GM19043 (cell line): ENCODE data around the gene PPM1E.
"Not testable (repeated sequence)": the region's sequence is repeated elsewhere in the genome, so short reads cannot be mapped to it uniquely, and the experiment has no call there.

Source experiments
- ATAC-seq: cut with Tn5 transposase; IDR thresholded peaks from one replicate; pipeline ENCODE4 v1.9.1; 2021; ENCODE audit warnings: low read depth; ENCODE audit not compliant: unreplicated experiment

Gene PPM1E

DNA sequence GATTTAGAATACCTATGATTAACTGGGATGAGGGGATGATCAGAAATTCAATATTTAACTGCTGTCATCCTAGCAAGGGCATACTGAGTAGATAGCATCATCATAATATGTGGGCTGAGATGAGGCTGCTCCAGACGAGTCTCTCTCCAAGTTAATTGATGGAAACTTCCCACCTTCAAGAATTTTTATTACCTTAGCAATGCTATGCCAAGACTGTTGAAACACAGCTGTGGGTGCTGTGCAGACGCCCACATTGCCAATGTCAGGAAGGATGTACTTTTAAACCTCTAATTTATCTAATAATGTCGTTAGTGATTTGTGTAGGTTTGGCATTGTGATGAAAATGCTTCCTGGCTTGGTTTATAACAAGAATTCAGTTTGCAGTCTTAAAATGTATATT lies 180.6 kb downstream of the PPM1E start:
- ATAC-seq: no peak

GRCh38 chr17:58944166-58944565 lies 188.5 kb downstream of the PPM1E start:
- no peak for ATAC-seq

DNA sequence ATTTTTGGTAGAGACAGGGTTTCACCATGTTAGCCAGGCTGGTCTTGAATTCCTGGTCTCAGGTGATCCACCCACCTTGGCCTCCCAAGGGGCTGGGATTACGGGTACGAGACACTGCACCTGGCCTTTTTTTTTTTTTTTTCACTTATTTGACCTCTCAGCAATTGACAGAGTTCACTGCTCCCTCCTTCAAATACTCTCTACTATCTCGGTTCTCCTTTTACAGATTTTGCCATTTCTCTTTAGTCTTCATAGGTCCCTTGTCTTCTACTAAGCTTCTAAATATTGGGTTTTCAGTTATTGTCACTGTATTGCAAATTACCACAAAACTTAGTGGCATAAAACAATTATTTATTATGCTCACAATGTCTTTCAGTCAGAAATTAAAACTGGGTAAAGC lies 191.8 kb downstream of the PPM1E start:
- ATAC-seq: no peak

DNA sequence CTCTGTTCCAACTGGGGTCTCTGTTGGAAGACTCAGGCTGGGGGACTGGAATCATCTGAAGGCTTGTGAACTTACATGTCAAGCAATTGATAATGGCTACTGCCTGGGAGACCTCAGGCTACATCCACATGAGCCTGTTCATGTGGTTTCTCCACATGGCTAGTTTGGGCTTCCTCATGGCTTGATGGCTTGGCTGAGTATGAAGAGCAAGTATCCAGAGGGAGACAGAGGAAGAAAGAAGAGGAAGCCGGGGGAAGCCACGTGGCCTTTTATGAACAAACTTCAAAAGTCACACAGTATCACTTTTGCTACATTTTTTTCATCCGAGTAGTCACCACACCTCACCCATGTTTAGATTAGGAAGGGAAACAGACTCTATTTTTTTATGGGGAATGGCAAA lies 192.2 kb downstream of the PPM1E start:
- no peak for ATAC-seq

DNA sequence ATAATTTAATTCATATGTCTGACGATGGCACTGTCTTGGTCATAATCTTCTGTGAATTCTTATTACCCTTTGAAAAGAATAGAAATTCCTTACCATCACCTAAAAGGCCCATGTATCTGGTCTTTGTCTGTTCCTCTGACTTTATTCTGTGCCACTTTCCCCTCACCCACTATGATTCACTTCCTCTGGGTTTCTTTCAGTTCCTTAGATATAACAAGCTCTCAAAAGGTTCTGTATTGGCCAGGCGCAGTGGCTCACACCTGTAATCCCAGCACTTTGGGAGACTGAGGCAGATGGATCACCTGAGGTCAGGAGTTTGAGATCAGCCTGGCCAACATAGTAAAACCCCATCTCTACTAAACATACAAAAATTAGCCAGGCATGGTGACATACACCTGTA lies 198.7 kb downstream of the PPM1E start:
- not testable (repeated sequence) for ATAC-seq

DNA sequence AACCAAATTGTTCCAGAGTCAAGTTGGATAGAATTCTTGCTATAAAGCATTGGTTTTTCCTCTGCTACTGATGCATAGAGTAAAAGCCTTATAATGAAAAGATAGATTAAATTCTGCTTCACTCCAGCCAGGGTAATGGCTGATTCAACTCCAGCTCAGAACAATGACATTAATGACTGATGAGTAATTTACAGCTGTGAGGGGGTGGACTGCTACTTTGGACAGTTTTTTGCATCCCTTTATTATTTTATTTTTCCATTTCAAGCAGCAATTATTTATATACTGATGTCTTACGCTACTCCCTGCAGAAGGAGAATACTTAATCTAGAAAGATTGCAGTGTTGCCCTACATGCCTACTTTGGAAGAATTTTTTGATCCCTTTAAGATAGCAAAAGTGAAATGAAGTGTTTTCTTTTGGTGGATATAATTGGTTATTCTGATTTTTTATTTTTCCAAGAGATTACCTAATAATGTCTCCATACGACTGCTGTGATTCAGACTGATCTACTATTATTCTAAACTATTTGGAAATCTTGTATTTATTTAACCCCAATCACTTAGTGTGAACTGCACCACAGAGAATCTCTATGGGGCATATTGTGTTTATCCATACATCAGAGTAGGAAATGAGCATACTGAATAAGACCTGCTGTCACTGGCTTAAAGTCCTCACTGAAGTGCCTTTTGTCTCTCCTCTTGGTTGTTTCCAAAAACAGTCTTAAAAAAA lies 201.5 kb downstream of the PPM1E start:
- ATAC-seq: no peak

DNA sequence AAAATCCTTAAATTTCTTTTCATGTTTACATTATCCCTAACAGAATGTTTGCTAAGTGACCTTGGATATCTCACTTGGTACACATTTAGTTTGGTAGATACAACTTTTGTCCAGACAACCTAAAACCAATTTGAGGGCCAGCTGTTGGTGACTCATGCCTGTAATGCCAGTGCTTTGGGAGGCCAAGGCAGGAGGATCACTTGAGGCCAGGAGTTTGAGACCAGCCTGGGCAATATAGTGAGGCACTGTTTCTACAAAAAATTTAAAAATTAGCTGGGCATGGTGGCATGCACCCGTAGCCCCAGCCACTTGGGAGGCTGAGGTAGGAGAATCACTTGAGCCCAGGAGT lies 202.0 kb downstream of the PPM1E start:
- ATAC-seq: not testable (repeated sequence)

DNA sequence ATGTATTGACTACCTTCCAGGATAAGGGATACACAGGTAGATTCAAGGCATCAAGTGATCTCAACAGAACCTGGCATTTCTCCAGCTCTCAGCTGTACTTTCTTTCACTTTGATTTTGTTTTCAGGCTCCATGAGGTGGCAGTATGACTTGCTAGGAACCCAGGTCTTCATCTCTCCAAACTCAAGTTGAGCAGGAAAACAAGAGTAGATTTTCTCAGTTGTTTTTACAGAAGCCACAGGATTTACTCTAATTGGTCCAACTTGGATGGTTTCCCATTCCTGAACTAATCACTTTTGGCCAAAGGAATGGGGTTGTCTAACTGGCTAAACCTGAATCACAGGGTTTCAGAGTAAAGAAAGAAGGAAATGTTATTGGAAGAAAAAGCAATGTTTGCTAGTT lies 204.4 kb downstream of the PPM1E start:
- no peak for ATAC-seq

GRCh38 chr17:58965221-58965620 lies 209.6 kb downstream of the PPM1E start:
- ATAC-seq: no peak

DNA sequence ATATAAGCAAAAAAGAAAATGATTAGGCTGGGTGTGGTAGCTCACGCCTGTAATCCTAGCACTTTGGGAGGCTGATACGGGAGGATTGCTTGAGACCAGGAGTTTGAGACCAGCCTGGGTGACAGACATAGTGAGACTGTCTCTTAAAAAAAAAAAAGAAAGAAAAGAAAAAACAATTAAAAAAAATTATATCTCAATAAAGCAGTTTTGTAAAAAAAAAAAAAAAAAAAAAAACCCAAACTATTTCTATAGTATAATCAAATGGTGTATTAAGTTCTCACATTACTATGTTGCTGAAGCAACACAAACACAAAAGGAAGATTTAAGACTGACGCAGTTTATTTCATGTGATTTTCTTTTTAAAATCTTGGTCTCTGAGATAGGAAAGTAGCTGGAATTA lies 210.6 kb downstream of the PPM1E start:
- no peak for ATAC-seq

GRCh38 chr17:58968426-58969061 lies 212.9 kb downstream of the PPM1E start:
- ATAC-seq: no peak

- ATAC-seq: no peak
Observed at GRCh38 chr17:58969156-58969555, 213.5 kb downstream of the PPM1E start.

DNA sequence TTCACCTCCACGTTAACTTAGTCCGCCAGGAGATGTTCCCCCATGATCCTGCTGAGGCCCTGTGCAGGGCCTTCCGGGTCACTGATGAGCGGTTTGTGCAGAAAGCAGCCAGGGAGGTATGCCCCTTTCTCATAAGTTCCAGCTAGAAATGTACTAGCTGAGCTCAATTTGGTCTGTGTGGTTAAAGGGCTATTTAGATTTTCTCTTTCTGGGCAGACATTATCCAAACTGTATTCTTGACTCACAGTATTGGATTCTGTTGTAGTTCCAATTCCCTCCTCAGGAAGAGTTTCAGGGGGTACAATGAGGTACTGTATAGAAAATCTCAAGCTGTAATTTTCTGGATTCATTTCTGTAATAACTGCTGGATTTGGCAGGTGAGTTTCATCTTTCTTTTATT lies 214.0 kb downstream of the PPM1E start:
- ATAC-seq: no peak

- no peak for ATAC-seq
Observed at GRCh38 chr17:58970609-58971450, 215.2 kb downstream of the PPM1E start.

DNA sequence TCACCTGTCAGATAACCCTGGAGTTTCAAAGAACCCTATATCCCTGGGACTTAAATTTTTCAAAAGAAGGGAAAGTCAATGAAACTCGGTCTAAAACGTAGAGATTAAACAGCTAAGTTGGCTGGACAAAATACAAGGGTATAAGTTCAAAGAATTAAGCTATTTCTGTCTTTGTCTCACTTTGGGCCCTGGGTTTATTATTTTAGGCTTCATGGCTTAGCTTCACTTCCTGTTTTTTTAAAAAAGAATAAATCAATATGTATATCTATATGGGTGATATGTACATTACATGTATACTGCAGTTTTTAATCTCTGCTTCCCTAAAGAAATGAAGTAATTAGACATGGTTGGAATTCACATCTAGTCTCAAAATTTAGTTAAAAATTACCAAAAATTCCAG lies 218.7 kb downstream of the PPM1E start:
- no peak for ATAC-seq

GRCh38 chr17:58976541-58976940 lies 220.9 kb downstream of the PPM1E start:
- no peak for ATAC-seq

GRCh38 chr17:58980706-58981481 lies 225.2 kb downstream of the PPM1E start:
- no peak for ATAC-seq

DNA sequence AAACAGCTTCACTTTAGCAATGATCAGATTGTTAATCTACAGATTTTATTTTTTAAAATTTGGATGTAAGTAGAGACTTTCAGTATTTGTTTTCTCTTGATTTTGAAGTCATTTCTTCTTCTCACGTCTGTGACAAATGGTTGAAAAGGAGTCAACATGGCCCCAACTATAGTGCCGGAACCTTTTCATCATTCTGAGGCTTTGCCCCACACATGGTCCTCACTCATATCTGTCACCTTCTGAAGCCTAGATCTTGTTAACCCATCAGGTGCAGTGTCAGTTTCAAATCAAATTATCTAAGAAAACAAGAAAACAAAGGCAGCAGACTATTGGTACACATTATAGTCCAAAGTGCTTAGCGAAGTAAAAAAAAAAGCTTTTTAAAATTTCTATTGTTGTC lies 227.0 kb downstream of the PPM1E start:
- no peak for ATAC-seq

DNA sequence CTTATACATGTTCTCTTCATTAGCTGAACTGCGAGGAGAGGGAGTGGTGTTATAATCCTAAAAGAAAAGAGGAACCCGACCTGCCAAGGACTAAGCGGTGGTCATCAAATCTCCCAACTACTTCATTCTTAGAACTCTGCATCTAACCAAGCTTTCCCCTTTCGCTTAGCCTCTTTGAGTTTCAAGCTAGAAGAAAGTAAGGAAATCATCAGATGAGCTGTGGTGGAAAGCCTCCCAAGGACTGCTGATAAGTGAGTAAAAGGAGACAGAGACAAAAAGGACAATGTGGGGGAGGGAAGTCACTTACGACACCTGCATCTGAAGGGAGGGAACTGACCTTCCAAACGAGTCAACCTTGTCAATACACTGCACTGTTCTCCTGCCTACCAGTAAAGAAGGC lies 229.7 kb downstream of the PPM1E start:
- no peak for ATAC-seq

DNA sequence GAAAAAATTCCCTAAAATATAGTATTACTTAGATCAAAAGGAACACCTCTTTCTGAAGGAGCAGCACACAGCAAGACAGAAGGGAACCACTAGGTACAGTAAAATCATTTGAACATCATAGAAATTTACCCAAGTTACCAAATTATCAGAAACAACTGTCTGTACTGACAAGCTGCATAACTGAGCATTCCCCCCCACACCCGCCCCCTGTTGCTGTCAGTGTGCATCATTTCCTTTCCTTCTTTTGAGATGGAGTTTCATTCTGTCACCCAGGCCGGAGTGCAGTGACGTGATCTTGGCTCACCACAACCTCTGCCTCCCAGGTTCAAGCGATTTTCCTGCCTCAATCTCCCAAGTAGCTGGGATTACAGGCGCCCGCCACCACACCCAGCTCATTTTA lies 230.3 kb downstream of the PPM1E start:
- ATAC-seq: no peak

DNA sequence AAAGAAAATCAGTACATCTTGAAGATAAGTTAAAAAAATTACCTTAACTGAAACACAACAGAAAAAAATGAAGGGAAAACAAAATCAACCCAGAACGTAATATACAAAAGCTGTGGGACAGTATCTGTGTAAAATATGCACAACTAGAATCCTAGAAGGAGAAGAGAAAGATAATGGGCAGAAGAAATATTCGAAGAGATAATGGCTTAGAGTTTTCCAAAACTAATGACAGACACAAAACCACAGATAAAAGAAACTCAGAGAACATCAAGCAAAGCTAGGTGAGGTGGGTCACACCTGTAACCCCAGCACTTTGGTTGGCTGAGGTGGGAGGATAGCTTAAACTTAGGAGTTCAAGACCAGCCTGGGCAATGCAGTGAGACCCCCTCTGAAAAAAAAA lies 234.0 kb downstream of the PPM1E start:
- ATAC-seq: no peak
